Measurements from ENCODE around the gene BEST4.
"Not testable (repeated sequence)": the region's sequence is repeated elsewhere in the genome, so short reads cannot be mapped to it uniquely, and the experiment has no call there.

Gene BEST4

GRCh38 chr1:44803062-44803311 is 15.0 kb upstream of the BEST4 start:
- in situ Hi-C loops (cut with HindIII; ENCODE audit: low sequenced_read_pairs) = no loop called here

- in situ Hi-C loops (cut with HindIII; ENCODE audit: low sequenced_read_pairs) = no loop called here
These were observed 14.5 kb upstream of the BEST4 start for GRCh38 chr1:44802306-44803061.

GRCh38 chr1:44801491-44802305 is 13.7 kb upstream of the BEST4 start:
- in situ Hi-C loops (cut with HindIII; ENCODE audit: low sequenced_read_pairs) = no loop called here

- in situ Hi-C loops (cut with HindIII; ENCODE audit: low sequenced_read_pairs) = no loop called here
These were observed 12.0 kb upstream of the BEST4 start, which contains the start of gene PLK3 for GRCh38 chr1:44799770-44800584. Gene PLK3 (plus strand): TSS chr1:44800377. CDS start chr1:44800464, 87 bp downstream.

GRCh38 chr1:44798481-44799365 is 10.8 kb upstream of the BEST4 start:
- in situ Hi-C loops (cut with HindIII; ENCODE audit: low sequenced_read_pairs) = no loop called here

- in situ Hi-C loops (cut with HindIII; ENCODE audit: low sequenced_read_pairs) = not testable (repeated sequence)
These were observed 9.9 kb upstream of the BEST4 start for GRCh38 chr1:44797886-44798285.

GRCh38 chr1:44792736-44793502 is 4.9 kb upstream of the BEST4 start:
- in situ Hi-C loops (cut with HindIII; ENCODE audit: low sequenced_read_pairs) = no loop called here

GRCh38 chr1:44790968-44791801 is 3.2 kb upstream of the BEST4 start:
- in situ Hi-C loops (cut with HindIII; ENCODE audit: low sequenced_read_pairs) = no loop called here

GRCh38 chr1:44787506-44787905 is 464 bp downstream of the BEST4 start:
- in situ Hi-C loops (cut with HindIII; ENCODE audit: low sequenced_read_pairs) = no loop called here

- in situ Hi-C loops (cut with HindIII; ENCODE audit: low sequenced_read_pairs) = no loop called here
These were observed 1.0 kb downstream of the BEST4 start for GRCh38 chr1:44786841-44787426.

GRCh38 chr1:44786138-44786840 is 1.7 kb downstream of the BEST4 start:
- in situ Hi-C loops (cut with HindIII; ENCODE audit: low sequenced_read_pairs) = no loop called here

- in situ Hi-C loops (cut with HindIII; ENCODE audit: low sequenced_read_pairs) = no loop called here
These were observed 2.4 kb downstream of the BEST4 start for GRCh38 chr1:44785501-44786137.

GRCh38 chr1:44785029-44785380 is 3.0 kb downstream of the BEST4 start:
- in situ Hi-C loops (cut with HindIII; ENCODE audit: low sequenced_read_pairs) = no loop called here

GRCh38 chr1:44784094-44785028 is 3.6 kb downstream of the BEST4 start:
- in situ Hi-C loops (cut with HindIII; ENCODE audit: low sequenced_read_pairs) = no loop called here

- in situ Hi-C loops (cut with HindIII; ENCODE audit: low sequenced_read_pairs) = no loop called here
These were observed 4.3 kb downstream of the BEST4 start for GRCh38 chr1:44783697-44784093.

GRCh38 chr1:44780583-44781121 is 7.3 kb downstream of the BEST4 start:
- in situ Hi-C loops (cut with HindIII; ENCODE audit: low sequenced_read_pairs) = no loop called here

Data from DLD1 (cell line).